Amniotic epithelial cell (primary cell): Measurements from ENCODE around the gene POLD2.

Experiments used
- DNase-seq: peaks from one replicate; pipeline ENCODE4 v3.0.0-alpha.2; 2010; ENCODE audit warnings: low read depth

Gene POLD2

GRCh38 chr7:44113764-44114354 lies 9.5 kb downstream of the POLD2 start:
- DNase-seq = no peak

DNA sequence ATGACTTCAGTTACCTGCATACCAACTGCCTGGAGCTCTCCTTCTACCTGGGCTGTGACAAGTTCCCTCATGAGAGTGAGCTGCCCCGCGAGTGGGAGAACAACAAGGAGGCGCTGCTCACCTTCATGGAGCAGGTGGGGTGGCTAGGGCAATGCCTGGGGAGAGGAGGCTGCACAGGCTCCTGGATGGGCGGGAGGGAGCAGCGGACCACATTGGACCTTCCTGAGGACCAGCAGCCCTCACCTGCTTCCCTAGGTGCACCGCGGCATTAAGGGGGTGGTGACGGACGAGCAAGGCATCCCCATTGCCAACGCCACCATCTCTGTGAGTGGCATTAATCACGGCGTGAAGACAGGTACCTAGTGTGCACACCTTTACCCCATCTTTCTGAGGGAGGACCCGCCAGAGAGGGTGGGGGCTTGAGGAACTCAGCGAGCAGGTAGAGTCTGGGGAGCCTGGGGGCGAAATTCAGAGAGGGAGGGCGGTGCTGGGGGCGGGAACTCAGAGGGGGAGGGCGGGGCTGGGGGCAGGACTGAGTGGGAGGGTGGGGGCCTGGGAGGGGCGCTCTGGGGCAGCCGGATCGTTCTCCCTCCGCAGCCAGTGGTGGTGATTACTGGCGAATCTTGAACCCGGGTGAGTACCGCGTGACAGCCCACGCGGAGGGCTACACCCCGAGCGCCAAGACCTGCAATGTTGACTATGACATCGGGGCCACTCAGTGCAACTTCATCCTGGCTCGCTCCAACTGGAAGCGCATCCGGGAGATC lies 10.2 kb downstream of the POLD2 start:
- no peak for DNase-seq

DNA sequence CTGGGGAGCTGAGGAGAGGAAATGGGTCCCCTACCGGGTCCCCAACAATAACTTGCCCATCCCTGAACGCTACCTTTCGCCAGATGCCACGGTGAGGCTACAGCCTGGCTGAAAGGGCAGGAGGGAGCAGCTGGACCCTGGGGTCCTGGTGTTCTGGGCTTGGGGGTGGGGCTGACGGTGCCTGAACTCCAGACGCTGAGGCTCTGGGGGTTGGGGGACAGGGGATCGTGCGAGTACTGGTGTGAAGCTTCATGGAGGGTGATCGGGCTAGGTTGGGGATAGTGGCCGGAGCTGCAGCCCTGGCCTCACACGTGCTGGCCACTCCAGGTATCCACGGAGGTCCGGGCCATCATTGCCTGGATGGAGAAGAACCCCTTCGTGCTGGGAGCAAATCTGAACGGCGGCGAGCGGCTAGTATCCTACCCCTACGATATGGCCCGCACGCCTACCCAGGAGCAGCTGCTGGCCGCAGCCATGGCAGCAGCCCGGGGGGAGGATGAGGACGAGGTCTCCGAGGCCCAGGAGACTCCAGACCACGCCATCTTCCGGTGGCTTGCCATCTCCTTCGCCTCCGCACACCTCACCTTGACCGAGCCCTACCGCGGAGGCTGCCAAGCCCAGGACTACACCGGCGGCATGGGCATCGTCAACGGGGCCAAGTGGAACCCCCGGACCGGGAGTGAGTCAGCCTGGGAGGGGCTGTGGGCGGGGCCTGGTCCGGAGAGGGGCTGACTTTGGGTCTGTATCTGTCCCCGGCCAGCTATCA lies 10.9 kb downstream of the POLD2 start:
- no peak for DNase-seq

GRCh38 chr7:44111761-44112160 lies 11.6 kb downstream of the POLD2 start:
- no peak for DNase-seq

- no peak for DNase-seq
Measured at GRCh38 chr7:44110719-44111635, 12.4 kb downstream of the POLD2 start.

DNA sequence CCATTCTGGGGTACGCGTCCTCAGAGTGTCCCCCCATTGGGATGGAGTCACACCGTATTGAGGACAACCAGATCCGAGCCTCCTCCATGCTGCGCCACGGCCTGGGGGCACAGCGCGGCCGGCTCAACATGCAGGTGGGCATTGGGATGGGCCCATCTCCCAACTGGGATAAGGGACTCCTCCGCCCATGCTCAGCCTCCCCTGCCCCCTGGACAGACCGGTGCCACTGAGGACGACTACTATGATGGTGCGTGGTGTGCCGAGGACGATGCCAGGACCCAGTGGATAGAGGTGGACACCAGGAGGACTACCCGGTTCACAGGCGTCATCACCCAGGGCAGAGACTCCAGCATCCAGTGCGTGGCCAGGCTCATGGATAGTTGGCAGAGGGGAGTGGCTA lies 13.4 kb downstream of the POLD2 start:
- no peak for DNase-seq

GRCh38 chr7:44108768-44109750 lies 14.3 kb downstream of the POLD2 start:
- no peak for DNase-seq

DNA sequence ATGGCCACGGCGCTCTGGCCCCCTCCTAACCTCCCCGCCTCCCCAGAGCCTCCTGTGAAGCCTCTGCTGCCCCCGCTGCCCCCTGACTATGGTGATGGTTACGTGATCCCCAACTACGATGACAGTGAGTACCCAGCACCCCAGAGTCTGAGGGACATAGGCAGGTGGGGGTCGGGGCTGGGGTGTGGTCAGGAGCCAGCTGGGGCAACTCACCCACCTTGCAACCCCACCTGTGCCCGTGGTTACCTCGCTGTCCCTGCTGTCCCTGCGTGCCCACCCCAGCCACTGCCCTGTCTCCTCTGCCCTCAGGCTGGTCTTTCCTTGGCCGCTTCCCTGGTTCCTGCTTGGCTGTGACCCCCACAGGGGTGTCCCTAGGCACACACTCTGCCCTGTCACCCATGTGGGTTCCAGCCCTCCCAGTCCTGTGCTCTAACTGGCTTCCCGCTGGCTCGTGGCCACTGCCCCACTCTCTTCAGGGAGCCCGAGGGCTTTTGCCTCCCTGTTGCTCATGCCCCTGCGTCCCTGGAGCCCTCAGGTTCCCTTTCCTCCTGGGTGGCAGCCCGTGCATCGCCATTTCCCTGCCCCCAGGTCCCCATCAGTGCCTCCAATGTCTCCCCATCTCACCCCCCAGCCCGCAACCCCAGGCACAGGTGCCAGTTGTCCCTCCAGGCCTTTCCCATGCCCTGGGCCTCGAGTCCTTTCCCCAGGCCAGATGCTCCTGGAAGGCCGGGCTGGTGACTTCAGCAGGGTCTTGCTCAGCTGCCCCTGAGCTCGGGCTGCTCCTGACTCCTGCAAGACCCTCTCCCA lies 15.2 kb downstream of the POLD2 start:
- DNase-seq = no peak

GRCh38 chr7:44107116-44107960 lies 16.0 kb downstream of the POLD2 start:
- DNase-seq = no peak

GRCh38 chr7:44106311-44107065 lies 16.9 kb downstream of the POLD2 start:
- no peak for DNase-seq

- no peak for DNase-seq
Measured at GRCh38 chr7:44105832-44106231, 17.5 kb downstream of the POLD2 start.

- peak; percentile 87 for DNase-seq
Measured at GRCh38 chr7:44104860-44105771, 18.2 kb downstream of the POLD2 start.

- peak; percentile 23 for DNase-seq
Measured at GRCh38 chr7:44103923-44104859, 19.2 kb downstream of the POLD2 start, which contains the start of gene AEBP1. Gene AEBP1, plus strand, starts transcription at chr7:44104345. Its CDS starts 321 bp downstream, at chr7:44104666.

DNA sequence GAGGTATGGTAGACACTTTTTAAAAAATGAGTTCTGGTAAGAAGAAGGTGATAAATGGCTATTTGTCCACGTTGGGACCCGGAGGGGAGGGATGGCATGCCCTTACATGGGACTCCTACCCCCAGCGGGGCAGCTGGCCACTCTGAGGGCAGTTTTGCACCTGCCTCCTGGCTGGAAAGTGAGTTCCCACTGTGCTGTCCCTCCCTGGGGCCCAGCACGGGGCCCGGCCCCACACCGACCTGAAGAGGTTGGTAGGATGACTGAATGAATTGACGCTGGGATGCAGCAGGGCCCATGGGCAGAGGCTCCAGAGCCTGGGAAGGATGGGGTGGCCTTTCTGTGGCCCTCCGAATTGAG lies 19.8 kb downstream of the POLD2 start:
- no peak for DNase-seq

- no peak for DNase-seq
Measured at GRCh38 chr7:44102846-44103565, 20.3 kb downstream of the POLD2 start.
